H9 (cell line): ENCODE results near the gene PGBD5. TPM values are rescaled to one million over a fixed set of nuclear protein-coding genes. Genes with fewer than 3 reads are reported as not detected.

Experiments
- DNase-seq: peaks from one replicate; pipeline ENCODE4 v3.0.0-alpha.2; 2017
- H2AFZ ChIP-seq: one replicate; pipeline ENCODE4 v1.6.1; 2013; ENCODE audit warnings: mild to moderate bottlenecking, low read length, control low read depth, moderate library complexity
- H2AK5ac ChIP-seq: 2 replicates; pipeline ENCODE4 v1.6.1; 2013; ENCODE audit warnings: low read length, control low read depth, mixed read lengths; ENCODE audit not compliant: insufficient read length
- H2BK120ac ChIP-seq: one replicate; pipeline ENCODE4 v1.6.1; 2013; ENCODE audit warnings: low read depth, mild to moderate bottlenecking, low read length, control low read depth, inconsistent platforms; ENCODE audit not compliant: poor library complexity, severe bottlenecking
- H2BK12ac ChIP-seq: 2 replicates; pipeline ENCODE4 v1.6.1; 2013; ENCODE audit warnings: low read length, control low read depth, mixed read lengths, low read depth; ENCODE audit not compliant: insufficient read length
- H2BK15ac ChIP-seq: 2 replicates; pipeline ENCODE4 v1.6.1; 2013; ENCODE audit warnings: low read depth, low read length, control low read depth
- H2BK20ac ChIP-seq: one replicate; pipeline ENCODE4 v1.6.1; 2013; ENCODE audit warnings: low read depth, mild to moderate bottlenecking, low read length, control low read depth, inconsistent platforms; ENCODE audit not compliant: poor library complexity, severe bottlenecking
- H2BK5ac ChIP-seq: 2 replicates; pipeline ENCODE4 v1.6.1; 2013; ENCODE audit warnings: low read length, control low read depth, mixed read lengths; ENCODE audit not compliant: insufficient read length
- H3K14ac ChIP-seq: 2 replicates; pipeline ENCODE4 v1.6.1; 2013; ENCODE audit warnings: low read length, control low read depth; ENCODE audit not compliant: insufficient read depth
- H3K18ac ChIP-seq: 2 replicates; pipeline ENCODE4 v1.6.1; 2013; ENCODE audit warnings: low read depth, mild to moderate bottlenecking, mixed read lengths, low read length, control low read depth; ENCODE audit not compliant: insufficient read length
- H3K23ac ChIP-seq: 2 replicates; pipeline ENCODE4 v1.6.1; 2013; ENCODE audit warnings: low read length, control low read depth, mixed read lengths, low read depth; ENCODE audit not compliant: insufficient read length
- H3K23me2 ChIP-seq: 2 replicates; pipeline ENCODE4 v1.6.1; 2013; ENCODE audit warnings: low read depth, mild to moderate bottlenecking, mixed read lengths, low read length, control low read depth; ENCODE audit not compliant: insufficient read length, poor library complexity, severe bottlenecking
- H3K27ac ChIP-seq: 2 replicates; pipeline ENCODE4 v1.5.1; 2013; ENCODE audit warnings: low read length, control low read depth, mixed read lengths, low read depth; ENCODE audit not compliant: insufficient read length
- H3K27me3 ChIP-seq: 2 replicates; pipeline ENCODE4 v1.6.1; 2013; ENCODE audit warnings: low read length, control low read depth, inconsistent platforms; ENCODE audit not compliant: insufficient read depth
- H3K4ac ChIP-seq: 2 replicates; pipeline ENCODE4 v1.6.1; 2013; ENCODE audit warnings: low read depth, mild to moderate bottlenecking, control low read depth, inconsistent platforms, low read length, moderate library complexity
- H3K4me1 ChIP-seq: 2 replicates; pipeline ENCODE4 v1.6.1; 2013; ENCODE audit warnings: low read length, control low read depth, inconsistent platforms; ENCODE audit not compliant: insufficient read depth
- H3K4me2 ChIP-seq: 2 replicates; pipeline ENCODE4 v1.6.1; 2013; ENCODE audit warnings: low read length, control low read depth, mixed read lengths; ENCODE audit not compliant: insufficient read length, insufficient read depth
- H3K56ac ChIP-seq: 2 replicates; pipeline ENCODE4 v1.6.1; 2013; ENCODE audit warnings: low read depth, mild to moderate bottlenecking, mixed read lengths, low read length, control low read depth; ENCODE audit not compliant: insufficient read length
- H3K79me1 ChIP-seq: 2 replicates; pipeline ENCODE4 v1.6.1; 2013; ENCODE audit warnings: low read depth, mild to moderate bottlenecking, moderate library complexity, low read length, control low read depth, inconsistent platforms; ENCODE audit not compliant: insufficient read depth, poor library complexity, severe bottlenecking
- H3K79me2 ChIP-seq: 2 replicates; pipeline ENCODE4 v1.6.1; 2013; ENCODE audit warnings: low read length, control low read depth, inconsistent platforms; ENCODE audit not compliant: insufficient read depth
- H3K9ac ChIP-seq: 2 replicates; pipeline ENCODE4 v1.6.1; 2013; ENCODE audit warnings: low read length, control low read depth, mixed read lengths; ENCODE audit not compliant: insufficient read length; ENCODE audit errors: extremely low read depth
- H3K9me3 ChIP-seq: one replicate; pipeline ENCODE4 v1.6.1; 2013; ENCODE audit warnings: low read depth, low read length, inconsistent platforms; ENCODE audit not compliant: control insufficient read depth
- H3T11ph ChIP-seq: one replicate; pipeline ENCODE4 v1.6.1; 2013; ENCODE audit warnings: mild to moderate bottlenecking, low read length, control low read depth, inconsistent platforms
- H4K20me1 ChIP-seq: one replicate; pipeline ENCODE4 v1.6.1; 2013; ENCODE audit not compliant: control insufficient read depth, insufficient read length, insufficient read depth
- H4K5ac ChIP-seq: 2 replicates; pipeline ENCODE4 v1.6.1; 2013; ENCODE audit warnings: low read depth, mild to moderate bottlenecking, mixed read lengths, low read length, control low read depth; ENCODE audit not compliant: insufficient read length
- H4K8ac ChIP-seq: replicated peaks from 2 replicates; pipeline ENCODE4 v1.6.1; 2013; ENCODE audit warnings: low read length, control low read depth, mixed read lengths, low read depth; ENCODE audit not compliant: insufficient read length
- H4K91ac ChIP-seq: 2 replicates; pipeline ENCODE4 v1.6.1; 2013; ENCODE audit warnings: low read depth, mild to moderate bottlenecking, moderate library complexity, mixed read lengths, low read length, control low read depth; ENCODE audit not compliant: insufficient read length
- H3K27ac Mint-ChIP-seq, 3 experiments: 2 replicates in 2 of 3; 3 replicates in 1 of 3; pipeline ENCODE4 v1.8.0; 2020 to 2021; ENCODE audit warnings: mixed read lengths in 3 of 3, mild to moderate bottlenecking in 1 of 3, moderate library complexity in 1 of 3
- H3K27me3 Mint-ChIP-seq: 2 replicates; pipeline ENCODE4 v1.8.0; 2021; ENCODE audit warnings: low read depth, mild to moderate bottlenecking, moderate library complexity, mixed read lengths
- H3K36me3 Mint-ChIP-seq, 3 experiments: 2 replicates in 2 of 3; 3 replicates in 1 of 3; pipeline ENCODE4 v1.8.0; 2020 to 2021; ENCODE audit warnings: low read depth in 3 of 3, mixed read lengths in 3 of 3; ENCODE audit not compliant: insufficient read depth in 1 of 3
- H3K4me1 Mint-ChIP-seq, 2 experiments: 2 replicates each; pipeline ENCODE4 v1.8.0; 2020; ENCODE audit warnings: mixed read lengths in 2 of 2
- H3K4me3 Mint-ChIP-seq, 2 experiments: 2 replicates in 1 of 2; 3 replicates in 1 of 2; pipeline ENCODE4 v1.8.0; 2020 to 2021; ENCODE audit warnings: mild to moderate bottlenecking in 2 of 2, mixed read lengths in 2 of 2, moderate library complexity in 1 of 2
- H3K9me3 Mint-ChIP-seq, 2 experiments: 2 replicates in 1 of 2; 3 replicates in 1 of 2; pipeline ENCODE4 v1.8.0; 2020; ENCODE audit warnings: mild to moderate bottlenecking in 2 of 2, mixed read lengths in 2 of 2, moderate library complexity in 1 of 2
- WGBS: extraction: QIAGEN DNeasy Blood & Tissue Kit; methylation state at CpG from one replicate; pipeline ENCODE4 v1.1.7; 2013; ENCODE audit warnings: missing lambda C conversion rate, low lambda C conversion rate, mixed read lengths; ENCODE audit not compliant: insufficient read length; ENCODE audit errors: extremely low coverage; 5-methylcytosine and 5-hydroxymethylcytosine counted together
- total RNA-seq: library from RNA; stranded (reverse); gene quantifications from 2 replicates; pipeline ENCODE4 v1.2.1, GENCODE V29; 2021
- TF ChIP-seq, protein P1 (sequence below): fragments of 200-600 bp; sonication (generic); conservative IDR thresholded peaks from 3 replicates; pipeline ENCODE4 v1.8.0; 2021; ENCODE audit warnings: antibody characterized with exemption, mild to moderate bottlenecking

PGBD5 gene
- total RNA-seq, 1 experiment from 2014 or later: 19.1 TPM

- Histone ChIP-seq H3K9ac (no peak overlapping the region), H3K4ac (no peak overlapping the region), H2BK12ac (no peak overlapping the region), H4K20me1 (no peaks in the 10 kb centered on the region), H3K79me2 (no peaks in the 10 kb centered on the region; the same call in 1 of the 2 replicates), H4K8ac (no peak overlapping the region), H3K4me2 (no peak overlapping the region), H3K14ac (no peak overlapping the region), H3K27me3 (no peaks in the 10 kb centered on the region), H2BK15ac (no peak overlapping the region), H3K56ac (no peak overlapping the region), H4K91ac (no peak overlapping the region), H2BK5ac (no peak overlapping the region), H3K18ac (no peak overlapping the region), H2BK20ac (no peak overlapping the region), H3K27ac (no peak overlapping the region), H3K23me2 (no peaks in the 10 kb centered on the region), H2AFZ (no peak overlapping the region), H3K23ac (no peak overlapping the region), H3T11ph (no peak overlapping the region), H3K4me1 (no peaks in the 10 kb centered on the region), H2AK5ac (no peak overlapping the region), H2BK120ac (no peak overlapping the region), H3K79me1 (no peaks in the 10 kb centered on the region), H4K5ac (no peak overlapping the region), H3K9me3 (no peaks in the 10 kb centered on the region)
- Mint-ChIP-seq H3K4me1 (no peaks in the 10 kb centered on the region), H3K27me3 (no peaks in the 10 kb centered on the region), H3K9me3 (no peaks in the 10 kb centered on the region), H3K4me3 (no peak overlapping the region), H3K36me3 (peaks cover 10 to 34% (median 18%) of the 10 kb centered on the region in 3 experiments; a peak in 6 of 7 replicates), H3K27ac (no peak overlapping the region)
- DNase-seq: no peak
- WGBS: no CpG with 5 or more reads among the region's 2 CpGs
- TF ChIP-seq, protein P1, sequence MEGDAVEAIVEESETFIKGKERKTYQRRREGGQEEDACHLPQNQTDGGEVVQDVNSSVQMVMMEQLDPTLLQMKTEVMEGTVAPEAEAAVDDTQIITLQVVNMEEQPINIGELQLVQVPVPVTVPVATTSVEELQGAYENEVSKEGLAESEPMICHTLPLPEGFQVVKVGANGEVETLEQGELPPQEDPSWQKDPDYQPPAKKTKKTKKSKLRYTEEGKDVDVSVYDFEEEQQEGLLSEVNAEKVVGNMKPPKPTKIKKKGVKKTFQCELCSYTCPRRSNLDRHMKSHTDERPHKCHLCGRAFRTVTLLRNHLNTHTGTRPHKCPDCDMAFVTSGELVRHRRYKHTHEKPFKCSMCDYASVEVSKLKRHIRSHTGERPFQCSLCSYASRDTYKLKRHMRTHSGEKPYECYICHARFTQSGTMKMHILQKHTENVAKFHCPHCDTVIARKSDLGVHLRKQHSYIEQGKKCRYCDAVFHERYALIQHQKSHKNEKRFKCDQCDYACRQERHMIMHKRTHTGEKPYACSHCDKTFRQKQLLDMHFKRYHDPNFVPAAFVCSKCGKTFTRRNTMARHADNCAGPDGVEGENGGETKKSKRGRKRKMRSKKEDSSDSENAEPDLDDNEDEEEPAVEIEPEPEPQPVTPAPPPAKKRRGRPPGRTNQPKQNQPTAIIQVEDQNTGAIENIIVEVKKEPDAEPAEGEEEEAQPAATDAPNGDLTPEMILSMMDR: no peak
These were observed 74.6 kb downstream of the PGBD5 start for GRCh38 chr1:230351514-230351913.
